RKO (cell line): Measurements from ENCODE around the gene TMPRSS9.

ENCODE experiments used
- DNase-seq: peaks from one replicate; pipeline ENCODE4 v3.0.0-alpha.2; 2016; ENCODE audit warnings: low spot score

TMPRSS9 gene

GRCh38 chr19:2359992-2360685, at the start of gene TMPRSS9:
Gene TMPRSS9 (plus strand): TSS chr19:2360265. CDS start chr19:2389786, 29,521 bp downstream.
- no peak for DNase-seq

- no peak for DNase-seq
These were observed 49.0 kb upstream of the TMPRSS9 start for GRCh38 chr19:2311093-2311492.

- DNase-seq, result no peak
These were observed 47.1 kb upstream of the TMPRSS9 start for GRCh38 chr19:2312820-2313501.

- no peak for DNase-seq
These were observed 44.8 kb upstream of the TMPRSS9 start for GRCh38 chr19:2315121-2315817.

GRCh38 chr19:2315818-2316353, 44.2 kb upstream of the TMPRSS9 start:
- no peak for DNase-seq

GRCh38 chr19:2317300-2317699, 42.8 kb upstream of the TMPRSS9 start:
- no peak for DNase-seq

- DNase-seq, result no peak
These were observed 42.3 kb upstream of the TMPRSS9 start for GRCh38 chr19:2317756-2318155.

GRCh38 chr19:2318923-2319322, 41.1 kb upstream of the TMPRSS9 start:
- DNase-seq, result no peak

- no peak for DNase-seq
These were observed 40.5 kb upstream of the TMPRSS9 start for GRCh38 chr19:2319551-2319950.

- DNase-seq, result no peak
These were observed 40.0 kb upstream of the TMPRSS9 start for GRCh38 chr19:2320049-2320448.

GRCh38 chr19:2320939-2321338, 39.1 kb upstream of the TMPRSS9 start:
- DNase-seq, result no peak

GRCh38 chr19:2321565-2322283, 38.3 kb upstream of the TMPRSS9 start:
- DNase-seq, result no peak

- no peak for DNase-seq
These were observed 36.4 kb upstream of the TMPRSS9 start for GRCh38 chr19:2323707-2324106.

- DNase-seq, result no peak
These were observed 35.7 kb upstream of the TMPRSS9 start for GRCh38 chr19:2324220-2324948.

GRCh38 chr19:2325281-2326046, 34.6 kb upstream of the TMPRSS9 start:
- no peak for DNase-seq

GRCh38 chr19:2326699-2327360, 33.2 kb upstream of the TMPRSS9 start:
- DNase-seq, result no peak

- DNase-seq, result peak; percentile 90
These were observed 32.2 kb upstream of the TMPRSS9 start for GRCh38 chr19:2327773-2328400.

- peak; percentile 86 for DNase-seq
These were observed 31.5 kb upstream of the TMPRSS9 start, which contains the start of the genes LSM7 and SPPL2B for GRCh38 chr19:2328401-2329148. Gene LSM7 (minus strand): TSS chr19:2328586. CDS start chr19:2328566, 20 bp downstream. Gene SPPL2B (plus strand): TSS chr19:2328684. CDS start chr19:2328710, 26 bp downstream.

- DNase-seq, result peak; percentile 31
These were observed 31.0 kb upstream of the TMPRSS9 start for GRCh38 chr19:2329149-2329478.
